ENCODE measurements around the gene CNTNAP2. TPM values are rescaled to one million over a fixed set of nuclear protein-coding genes. Genes with fewer than 3 reads are reported as not detected.
A peak's percentile ranks its signal among the peaks of the same experiment; 100 is the strongest.

The CNTNAP2 gene
- total and polyA plus RNA-seq, 2 of the 8 experiments (the other 6 are each of a cell fraction or from before 2014, with no cell fraction given), result 27.9 to 71.0 TPM

DNA sequence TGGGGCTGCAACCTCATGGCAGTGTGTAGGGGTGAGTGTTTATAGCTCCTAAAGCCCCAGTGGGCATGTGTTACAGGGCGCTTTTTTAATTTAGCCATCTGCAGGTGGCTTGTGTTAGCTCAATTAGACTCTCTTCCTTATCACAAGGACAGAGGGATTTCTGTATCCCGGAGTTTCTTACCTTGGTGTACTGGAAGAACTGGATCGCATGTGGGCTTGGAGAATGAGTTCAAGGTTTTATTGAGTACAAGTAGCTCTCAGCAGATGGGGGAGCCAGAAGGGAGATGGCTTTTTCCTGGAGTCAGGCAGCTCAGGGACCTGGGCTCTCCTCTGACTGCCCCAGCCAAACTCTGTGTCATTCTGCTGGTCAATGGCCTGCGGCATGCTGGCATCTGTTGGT is 2320.4 kb downstream of the CNTNAP2 start:
- no peak overlapping the region; the same call in 1 of the 2 replicates for H3K18ac ChIP-seq (ENCODE audit: extremely low read depth, low read length)
- H3K79me1 ChIP-seq (ENCODE audit: low read depth, low read length), result no peaks in the 10 kb centered on the region
- H3K4ac ChIP-seq (replicated peaks; ENCODE audit: insufficient read length, low read depth, low read length), result no peak overlapping the region
- H3K79me2 ChIP-seq (ENCODE audit: control insufficient read depth in 1 of 2, insufficient read depth in 2 of 2, low read length in 2 of 2), result no peaks in the 10 kb centered on the region
- POLR2A ChIA-PET (ENCODE audit: partially characterized antibody), result no interaction called here
- no peak for TF ChIP-seq CBX5 (IDR thresholded peaks at IDR 0.05; ENCODE audit: low read depth, low read length)
- no peak for TF ChIP-seq TEAD4 (IDR thresholded peaks at IDR 0.05; ENCODE audit: low read depth, low read length)
- TF ChIP-seq POU5F1 (IDR thresholded peaks at IDR 0.05; ENCODE audit: low read depth, low read length), result no peak
- TF ChIP-seq, protein P1, sequence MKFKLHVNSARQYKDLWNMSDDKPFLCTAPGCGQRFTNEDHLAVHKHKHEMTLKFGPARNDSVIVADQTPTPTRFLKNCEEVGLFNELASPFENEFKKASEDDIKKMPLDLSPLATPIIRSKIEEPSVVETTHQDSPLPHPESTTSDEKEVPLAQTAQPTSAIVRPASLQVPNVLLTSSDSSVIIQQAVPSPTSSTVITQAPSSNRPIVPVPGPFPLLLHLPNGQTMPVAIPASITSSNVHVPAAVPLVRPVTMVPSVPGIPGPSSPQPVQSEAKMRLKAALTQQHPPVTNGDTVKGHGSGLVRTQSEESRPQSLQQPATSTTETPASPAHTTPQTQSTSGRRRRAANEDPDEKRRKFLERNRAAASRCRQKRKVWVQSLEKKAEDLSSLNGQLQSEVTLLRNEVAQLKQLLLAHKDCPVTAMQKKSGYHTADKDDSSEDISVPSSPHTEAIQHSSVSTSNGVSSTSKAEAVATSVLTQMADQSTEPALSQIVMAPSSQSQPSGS (IDR thresholded peaks at IDR 0.05; ENCODE audit: low read length), result no peak
- TF ChIP-seq FOSL1 (IDR thresholded peaks at IDR 0.05; ENCODE audit: insufficient read depth, low read depth, low read length), result no peak
- H2BK15ac ChIP-seq (ENCODE audit: low read length), result no peak overlapping the region
- no peak overlapping the region for H2BK12ac ChIP-seq (ENCODE audit: low read depth, low read length)
- no peak overlapping the region for H2AK5ac ChIP-seq (ENCODE audit: low read depth, low read length)
- no peak overlapping the region for H4K8ac ChIP-seq (ENCODE audit: extremely low read depth, insufficient read depth, low read length)
- no peaks in the 10 kb centered on the region for H4K20me1 ChIP-seq (replicated peaks in 1 of 2; ENCODE audit: control insufficient read depth in 1 of 2, insufficient read depth in 2 of 2, low read length in 2 of 2)
- H2BK20ac ChIP-seq (ENCODE audit: low read length), result no peak overlapping the region
- no peak overlapping the region for H3K23ac ChIP-seq (ENCODE audit: insufficient read length)
- H4K91ac ChIP-seq (replicated peaks; ENCODE audit: insufficient read length, low read length), result no peak overlapping the region
- CTCF ChIA-PET (ENCODE audit: partially characterized antibody), result interaction anchor here (1.0 to 2.4 kb wide), 2 partner anchors 21 to 102 kb away, joined by 3 to 6 read pairs; no protein-coding TSS in a partner anchor
- no peak overlapping the region for H3K4me2 ChIP-seq (ENCODE audit: insufficient read depth in 1 of 2, low read depth in 2 of 2, low read length in 2 of 2)
- no peak overlapping the region for H3K56ac ChIP-seq (replicated peaks; ENCODE audit: insufficient read length, low read depth, low read length)
- 84% methylated on average over 4 of the region's 4 CpGs; no CpG with 5 or more reads in 1 of the 2 experiments for WGBS, 2 experiments (ENCODE audit: extremely low coverage in 1 of 2, insufficient coverage in 1 of 2, insufficient read length in 1 of 2, insufficient replicate concordance in 2 of 2, low coverage in 1 of 2, low lambda C conversion rate in 2 of 2, missing lambda C conversion rate in 1 of 2)
- H3K9me3 ChIP-seq (ENCODE audit: insufficient read depth in 2 of 2, low read depth in 1 of 2, low read length in 1 of 2), result no peaks in the 10 kb centered on the region
- FAIRE-seq (no peak), DNase-seq (ENCODE audit: low read depth in 1 of 2, low spot score in 2 of 2) (no peak)
- peak overlapping the region; percentile 94 for H2AFZ ChIP-seq (ENCODE audit: low read length)
- H3K4me3 ChIP-seq (ENCODE audit: extremely low read depth in 1 of 4, insufficient read depth in 2 of 4, low read depth in 3 of 4, low read length in 4 of 4), result no peak overlapping the region
- no peak overlapping the region for H2BK5ac ChIP-seq (ENCODE audit: low read depth, low read length)
- no peak overlapping the region for H4K5ac ChIP-seq (ENCODE audit: insufficient read length, low read depth, low read length)
- no peak overlapping the region for H3K14ac ChIP-seq (ENCODE audit: insufficient read length)
- H3K27ac ChIP-seq (ENCODE audit: low read depth, low read length), result no peak overlapping the region
- H3K9ac ChIP-seq (replicated peaks in 1 of 4; ENCODE audit: extremely low read depth in 1 of 4, low read depth in 3 of 4, low read length in 3 of 4), result no peak overlapping the region
- H3K27me3 ChIP-seq (replicated peaks in 1 of 4; ENCODE audit: control insufficient read depth in 3 of 4, extremely low read depth in 1 of 4, insufficient read depth in 3 of 4, low read length in 3 of 4), result no peaks in the 10 kb centered on the region
- H2BK120ac ChIP-seq (replicated peaks; ENCODE audit: low read depth, low read length), result no peak overlapping the region
- no peaks in the 10 kb centered on the region for H3K23me2 ChIP-seq (ENCODE audit: low read depth, low read length)
- H3K36me3 ChIP-seq (ENCODE audit: control insufficient read depth in 2 of 4, insufficient read depth in 4 of 4, low read length in 3 of 4), result no peaks in the 10 kb centered on the region
- H3K4me1 ChIP-seq (replicated peaks in 1 of 4; ENCODE audit: control insufficient read depth in 3 of 4, insufficient read depth in 4 of 4, low read length in 3 of 4), result no peaks in the 10 kb centered on the region; a peak in 1 of 7 replicates
